ENCODE measurements around the gene OTOF.

- TF ChIP-seq, protein P1, sequence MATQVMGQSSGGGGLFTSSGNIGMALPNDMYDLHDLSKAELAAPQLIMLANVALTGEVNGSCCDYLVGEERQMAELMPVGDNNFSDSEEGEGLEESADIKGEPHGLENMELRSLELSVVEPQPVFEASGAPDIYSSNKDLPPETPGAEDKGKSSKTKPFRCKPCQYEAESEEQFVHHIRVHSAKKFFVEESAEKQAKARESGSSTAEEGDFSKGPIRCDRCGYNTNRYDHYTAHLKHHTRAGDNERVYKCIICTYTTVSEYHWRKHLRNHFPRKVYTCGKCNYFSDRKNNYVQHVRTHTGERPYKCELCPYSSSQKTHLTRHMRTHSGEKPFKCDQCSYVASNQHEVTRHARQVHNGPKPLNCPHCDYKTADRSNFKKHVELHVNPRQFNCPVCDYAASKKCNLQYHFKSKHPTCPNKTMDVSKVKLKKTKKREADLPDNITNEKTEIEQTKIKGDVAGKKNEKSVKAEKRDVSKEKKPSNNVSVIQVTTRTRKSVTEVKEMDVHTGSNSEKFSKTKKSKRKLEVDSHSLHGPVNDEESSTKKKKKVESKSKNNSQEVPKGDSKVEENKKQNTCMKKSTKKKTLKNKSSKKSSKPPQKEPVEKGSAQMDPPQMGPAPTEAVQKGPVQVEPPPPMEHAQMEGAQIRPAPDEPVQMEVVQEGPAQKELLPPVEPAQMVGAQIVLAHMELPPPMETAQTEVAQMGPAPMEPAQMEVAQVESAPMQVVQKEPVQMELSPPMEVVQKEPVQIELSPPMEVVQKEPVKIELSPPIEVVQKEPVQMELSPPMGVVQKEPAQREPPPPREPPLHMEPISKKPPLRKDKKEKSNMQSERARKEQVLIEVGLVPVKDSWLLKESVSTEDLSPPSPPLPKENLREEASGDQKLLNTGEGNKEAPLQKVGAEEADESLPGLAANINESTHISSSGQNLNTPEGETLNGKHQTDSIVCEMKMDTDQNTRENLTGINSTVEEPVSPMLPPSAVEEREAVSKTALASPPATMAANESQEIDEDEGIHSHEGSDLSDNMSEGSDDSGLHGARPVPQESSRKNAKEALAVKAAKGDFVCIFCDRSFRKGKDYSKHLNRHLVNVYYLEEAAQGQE (IDR thresholded peaks at IDR 0.05; ENCODE audit: unreplicated experiment): no peak
- no peak for TF ChIP-seq EZH2phosphoT487 (IDR thresholded peaks at IDR 0.05; ENCODE audit: unreplicated experiment)
- TF ChIP-seq, protein P2, sequence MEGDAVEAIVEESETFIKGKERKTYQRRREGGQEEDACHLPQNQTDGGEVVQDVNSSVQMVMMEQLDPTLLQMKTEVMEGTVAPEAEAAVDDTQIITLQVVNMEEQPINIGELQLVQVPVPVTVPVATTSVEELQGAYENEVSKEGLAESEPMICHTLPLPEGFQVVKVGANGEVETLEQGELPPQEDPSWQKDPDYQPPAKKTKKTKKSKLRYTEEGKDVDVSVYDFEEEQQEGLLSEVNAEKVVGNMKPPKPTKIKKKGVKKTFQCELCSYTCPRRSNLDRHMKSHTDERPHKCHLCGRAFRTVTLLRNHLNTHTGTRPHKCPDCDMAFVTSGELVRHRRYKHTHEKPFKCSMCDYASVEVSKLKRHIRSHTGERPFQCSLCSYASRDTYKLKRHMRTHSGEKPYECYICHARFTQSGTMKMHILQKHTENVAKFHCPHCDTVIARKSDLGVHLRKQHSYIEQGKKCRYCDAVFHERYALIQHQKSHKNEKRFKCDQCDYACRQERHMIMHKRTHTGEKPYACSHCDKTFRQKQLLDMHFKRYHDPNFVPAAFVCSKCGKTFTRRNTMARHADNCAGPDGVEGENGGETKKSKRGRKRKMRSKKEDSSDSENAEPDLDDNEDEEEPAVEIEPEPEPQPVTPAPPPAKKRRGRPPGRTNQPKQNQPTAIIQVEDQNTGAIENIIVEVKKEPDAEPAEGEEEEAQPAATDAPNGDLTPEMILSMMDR (conservative IDR thresholded peaks at IDR 0.05; ENCODE audit: low read depth in 2 of 2): no peak
- no peak for TF ChIP-seq POLR2AphosphoS5 (IDR thresholded peaks at IDR 0.05; ENCODE audit: low read depth)
Measured at GRCh38 chr2:26483516-26483915, 5.6 kb upstream of the OTOF start.

Data from GM23338 (cell line).